Lung (tissue), 12 donors: Measurements from ENCODE around the gene ANKS1B. TPM values are rescaled to one million over a fixed set of nuclear protein-coding genes. Genes with fewer than 3 reads are reported as not detected.

Experiments
- ATAC-seq: fragments of 200-7000 bp; cut with Tn5 transposase; one replicate; pipeline ENCODE4 v1.9.1; 2020; ENCODE audit warnings: moderate number of reproducible peaks; ENCODE audit not compliant: insufficient read depth, low FRiP score
- DNase-seq, 3 donors: peaks; one replicate each; pipeline ENCODE4 v3.0.0-alpha.2; 2013 to 2017
- H3K27ac ChIP-seq, 2 donors: one replicate each; pipeline ENCODE4 v1.5.1; 2013; ENCODE audit warnings: mild to moderate bottlenecking in 2 of 2, moderate library complexity in 2 of 2, control low read depth in 1 of 2, inconsistent platforms in 1 of 2, low read depth in 1 of 2, low read length in 1 of 2
- H3K27me3 ChIP-seq, 3 donors: one replicate each; pipeline ENCODE4 v1.5.1; 2013; ENCODE audit warnings: low read length in 2 of 3; ENCODE audit not compliant: control insufficient read depth in 3 of 3, insufficient read depth in 3 of 3
- H3K36me3 ChIP-seq, 4 donors: one replicate each; pipeline ENCODE4 v1.5.1; 2013; ENCODE audit warnings: low read length in 4 of 4, mild to moderate bottlenecking in 1 of 4, moderate library complexity in 1 of 4; ENCODE audit not compliant: control insufficient read depth in 4 of 4, insufficient read depth in 4 of 4
- H3K4me1 ChIP-seq, 5 donors: one replicate each; pipeline ENCODE4 v1.5.1; 2013; ENCODE audit warnings: low read length in 5 of 5, mild to moderate bottlenecking in 2 of 5, moderate library complexity in 1 of 5; ENCODE audit not compliant: control insufficient read depth in 5 of 5, insufficient read depth in 5 of 5
- H3K4me3 ChIP-seq: one replicate; pipeline ENCODE4 v1.5.1; 2013; ENCODE audit warnings: mild to moderate bottlenecking, control low read depth, moderate library complexity
- H3K9ac ChIP-seq, 2 donors: one replicate each; pipeline ENCODE4 v1.5.1; 2013; ENCODE audit warnings: low read length in 2 of 2, control low read depth in 1 of 2; ENCODE audit not compliant: insufficient read depth in 1 of 2
- H3K9me3 ChIP-seq, 4 donors: one replicate each; pipeline ENCODE4 v1.5.1; 2013; ENCODE audit warnings: low read length in 3 of 4, mild to moderate bottlenecking in 1 of 4, moderate library complexity in 1 of 4; ENCODE audit not compliant: control insufficient read depth in 4 of 4, insufficient read depth in 3 of 4
- CTCF ChIP-seq: IDR thresholded peaks from 2 replicates; pipeline ENCODE4 v1.5.1; 2012; ENCODE audit warnings: mild to moderate bottlenecking; ENCODE audit errors: control extremely low read depth, extremely low read depth
- whole genome bisulfite sequencing, 2 donors: extraction: QIAGEN DNeasy Blood & Tissue Kit; methylation state at CpG; one replicate each; pipeline ENCODE4 v1.1.7; 2013; 5-methylcytosine and 5-hydroxymethylcytosine counted together
- polyA plus RNA-seq, 2 donors: library from polyadenylated mRNA; stranded (reverse); fragments of 200-250 nt; gene quantifications; one replicate each; pipeline ENCODE4 v1.2.1, GENCODE V29; 2013
- total RNA-seq, 2 donors: library from RNA; depleted of rRNA in 1 of 2; stranded (reverse); fragments of >200 nt in 1 of 2; gene quantifications; one replicate each; pipeline ENCODE4 v1.2.1, GENCODE V29; 2014 to 2021
- donor health status: control.
- donor health status: control.
- donor health status: Bipolar disorder and iron deficiency.
- donor health status: healthy.
- donor health status: DM: yes; HTN: yes; CAD: no.

Gene ANKS1B
- total and polyA plus RNA-seq, 4 donors: 0.32 to 10.3 (median 3.7) TPM

- H3K9me3 ChIP-seq: peaks cover 0 to under 1% (median 0%) of the 10 kb centered on the region in 4 donors
- H3K9ac ChIP-seq: peak overlapping the region; percentile 8 to 72
- peaks cover 0 to 10% (median 2%) of the 10 kb centered on the region in 3 donors for H3K27me3 ChIP-seq
- peak; percentile 52 to 75 (median 57) for DNase-seq
- no peaks in the 10 kb centered on the region for H3K36me3 ChIP-seq
- no peak for TF ChIP-seq CTCF
- no peak overlapping the region for H3K27ac ChIP-seq
- H3K4me3 ChIP-seq: peak overlapping the region; percentile 20
- no peak for ATAC-seq
- peaks cover 0 to 23% (median 3%) of the 10 kb centered on the region in 5 donors for H3K4me1 ChIP-seq
- WGBS, 2 donors: 9 to 10% methylated on average over 54 of the region's 54 CpGs
Observed at GRCh38 chr12:98745578-98746391, 1239.0 kb downstream of the ANKS1B start.

GRCh38 chr12:98744680-98745079 lies 1240.1 kb downstream of the ANKS1B start:
- WGBS, 2 donors: 93 to 96% methylated on average over 3 of the region's 3 CpGs
- Histone ChIP-seq H3K27me3 (peaks cover 0 to 10% (median 2%) of the 10 kb centered on the region in 3 donors), H3K9ac (no peak overlapping the region), H3K9me3 (peaks cover 0 to 6% (median 0%) of the 10 kb centered on the region in 4 donors), H3K4me3 (no peak overlapping the region), H3K36me3 (no peaks in the 10 kb centered on the region), H3K4me1 (peaks cover 0 to 23% (median 3%) of the 10 kb centered on the region in 5 donors), H3K27ac (no peak overlapping the region)
- DNase-seq (peak; percentile 52 to 66 (median 63)), ATAC-seq (no peak)
- TF ChIP-seq CTCF: no peak

GRCh38 chr12:98743362-98743953 lies 1241.3 kb downstream of the ANKS1B start:
- 28 to 40% methylated on average over 4 of the region's 4 CpGs for WGBS, 2 donors
- H3K9ac ChIP-seq: no peak overlapping the region
- H3K36me3 ChIP-seq: no peaks in the 10 kb centered on the region
- H3K27ac ChIP-seq: no peak overlapping the region
- H3K4me3 ChIP-seq: no peak overlapping the region
- ATAC-seq (no peak), DNase-seq (peak in 2 of 3 donors; percentile 37 to 38)
- TF ChIP-seq CTCF: no peak
- peaks cover 0 to 10% (median 2%) of the 10 kb centered on the region in 3 donors for H3K27me3 ChIP-seq
- H3K9me3 ChIP-seq: peaks cover 0 to 6% (median 0%) of the 10 kb centered on the region in 4 donors
- peaks cover 0 to 27% (median 4%) of the 10 kb centered on the region in 5 donors for H3K4me1 ChIP-seq
